Mesendoderm (in vitro differentiated cells): Measurements from ENCODE around the gene ST6GAL1.

Experiments
- DNase-seq: peaks from one replicate; pipeline ENCODE4 v3.0.0; 2013
- H2AK5ac ChIP-seq: 2 replicates; pipeline ENCODE4 v1.6.1; 2013; ENCODE audit warnings: low read length, inconsistent platforms
- H2BK120ac ChIP-seq: 2 replicates; pipeline ENCODE4 v1.6.1; 2013; ENCODE audit warnings: low read depth, mild to moderate bottlenecking, low read length, moderate library complexity, mixed read lengths
- H2BK15ac ChIP-seq: replicated peaks from 2 replicates; pipeline ENCODE4 v1.6.1; 2013; ENCODE audit warnings: low read depth, mild to moderate bottlenecking, moderate library complexity
- H2BK5ac ChIP-seq: 2 replicates; pipeline ENCODE4 v1.6.1; 2013; ENCODE audit warnings: low read length, inconsistent platforms
- H3K18ac ChIP-seq: 2 replicates; pipeline ENCODE4 v1.6.1; 2013; ENCODE audit warnings: mild to moderate bottlenecking, low read length, mixed read lengths
- H3K23ac ChIP-seq: one replicate; pipeline ENCODE4 v1.6.1; 2013; ENCODE audit warnings: low read length
- H3K27ac ChIP-seq: 2 replicates; pipeline ENCODE4 v1.5.1; 2013; ENCODE audit warnings: low read depth, mild to moderate bottlenecking, inconsistent platforms, low read length, moderate library complexity
- H3K27me3 ChIP-seq: 2 replicates; pipeline ENCODE4 v1.6.1; 2013; ENCODE audit warnings: low read length, control low read depth, mild to moderate bottlenecking, inconsistent platforms; ENCODE audit not compliant: insufficient read depth, poor library complexity
- H3K36me3 ChIP-seq: 2 replicates; pipeline ENCODE4 v1.6.1; 2013; ENCODE audit warnings: low read length, inconsistent platforms; ENCODE audit not compliant: control insufficient read depth, insufficient read depth
- H3K4ac ChIP-seq: one replicate; pipeline ENCODE4 v1.6.1; 2013; ENCODE audit warnings: low read depth, mild to moderate bottlenecking, low read length, moderate library complexity
- H3K4me1 ChIP-seq: 2 replicates; pipeline ENCODE4 v1.6.1; 2013; ENCODE audit warnings: low read depth, low read length, inconsistent platforms; ENCODE audit not compliant: control insufficient read depth
- H3K4me2 ChIP-seq: 2 replicates; pipeline ENCODE4 v1.6.1; 2013; ENCODE audit warnings: low read length
- H3K4me3 ChIP-seq: 2 replicates; pipeline ENCODE4 v1.5.1; 2013; ENCODE audit warnings: mild to moderate bottlenecking, low read length
- H3K56ac ChIP-seq: one replicate; pipeline ENCODE4 v1.6.1; 2013; ENCODE audit warnings: low read length
- H3K79me1 ChIP-seq: 2 replicates; pipeline ENCODE4 v1.6.1; 2013; ENCODE audit warnings: low read length, inconsistent platforms
- H3K79me2 ChIP-seq: 2 replicates; pipeline ENCODE4 v1.6.1; 2013; ENCODE audit warnings: mild to moderate bottlenecking, low read length; ENCODE audit not compliant: control insufficient read depth, insufficient read depth
- H3K9ac ChIP-seq: 2 replicates; pipeline ENCODE4 v1.6.1; 2013; ENCODE audit warnings: low read length, inconsistent platforms
- H4K5ac ChIP-seq: one replicate; pipeline ENCODE4 v1.6.1; 2013; ENCODE audit warnings: low read length
- H4K8ac ChIP-seq: one replicate; pipeline ENCODE4 v1.6.1; 2013; ENCODE audit warnings: low read depth, mild to moderate bottlenecking, control low read depth, low read length, moderate library complexity
- WGBS: extraction: QIAGEN DNeasy Blood & Tissue Kit; methylation state at CpG from one replicate; pipeline ENCODE4 v1.1.7; 2013; ENCODE audit warnings: low lambda C conversion rate, missing lambda C conversion rate; ENCODE audit not compliant: insufficient coverage; ENCODE audit errors: extremely low coverage; 5-methylcytosine and 5-hydroxymethylcytosine counted together

Gene ST6GAL1

GRCh38 chr3:187063286-187064121 lies 133.2 kb downstream of the ST6GAL1 start:
- peak; percentile 84 for DNase-seq
- Histone ChIP-seq H2AK5ac (no peak overlapping the region), H2BK5ac (peak overlapping the region; percentile 74), H3K4me2 (no peak overlapping the region), H3K4ac (no peak overlapping the region), H3K27me3 (no peaks in the 10 kb centered on the region), H3K4me3 (no peak overlapping the region), H3K56ac (peak overlapping the region; percentile 68), H3K27ac (peak overlapping the region; percentile 52), H3K36me3 (peaks cover 2% of the 10 kb centered on the region), H2BK15ac (no peak overlapping the region), H3K18ac (peak overlapping the region; percentile 94), H3K9ac (peak overlapping the region; percentile 13), H3K79me2 (no peaks in the 10 kb centered on the region), H3K79me1 (no peaks in the 10 kb centered on the region), H4K8ac (no peak overlapping the region), H4K5ac (no peak overlapping the region), H3K23ac (no peak overlapping the region), H3K4me1 (peaks cover 15% of the 10 kb centered on the region), H2BK120ac (no peak overlapping the region)
- no CpG with 5 or more reads among the region's 6 CpGs for WGBS

DNA sequence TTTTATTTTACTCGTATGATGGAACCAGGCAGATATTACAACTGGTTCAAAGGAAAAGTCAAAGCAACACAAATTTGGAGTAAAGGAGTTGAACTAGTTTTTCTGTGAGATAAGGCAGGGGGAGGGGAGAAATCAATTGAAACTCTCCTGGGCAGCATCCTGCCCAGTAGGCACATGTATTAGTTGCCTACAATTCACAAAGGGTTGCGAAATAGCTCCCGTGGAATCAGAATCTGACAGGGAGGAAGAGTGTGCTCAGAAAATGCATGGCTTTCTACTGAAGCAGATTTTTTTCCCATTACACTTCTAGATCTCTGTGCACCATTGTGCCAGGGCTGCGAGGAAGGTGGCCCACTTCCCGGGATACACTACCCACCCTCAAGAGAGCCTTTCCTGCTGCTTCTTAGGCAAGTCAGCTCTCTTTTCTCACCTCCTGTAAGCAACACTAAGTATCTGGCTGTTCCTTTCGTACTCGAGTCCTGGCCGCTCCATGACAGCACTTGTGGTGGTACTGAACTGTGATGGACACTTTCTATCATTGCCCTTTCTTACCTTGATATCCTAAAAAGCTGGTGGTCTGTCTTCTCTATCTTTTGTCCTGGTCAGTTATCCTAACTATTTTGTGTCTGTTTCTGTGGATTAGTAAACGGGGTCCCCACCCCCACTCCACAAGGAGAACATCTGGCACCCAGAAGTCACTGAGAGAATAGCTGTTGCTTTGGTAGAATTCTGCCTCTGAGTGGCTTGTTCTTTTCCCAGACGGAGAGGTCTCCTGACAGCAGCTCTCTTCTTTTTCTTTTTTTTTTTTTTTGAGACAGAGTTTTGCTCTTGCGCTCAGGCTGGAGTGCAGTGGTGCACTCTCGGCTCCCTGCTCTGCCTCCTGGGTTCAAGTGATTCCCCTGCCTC lies 134.1 kb downstream of the ST6GAL1 start:
- no peaks in the 10 kb centered on the region for H3K79me2 ChIP-seq
- H3K4me2 ChIP-seq, result no peak overlapping the region
- DNase-seq, result peak; percentile 55
- H3K9ac ChIP-seq, result peak overlapping the region; percentile 13
- WGBS, result no CpG with 5 or more reads among the region's 12 CpGs
- peak overlapping the region; percentile 67 for H3K56ac ChIP-seq
- no peak overlapping the region for H2BK15ac ChIP-seq
- H4K8ac ChIP-seq, result no peak overlapping the region
- no peak overlapping the region for H2AK5ac ChIP-seq
- H3K4ac ChIP-seq, result no peak overlapping the region
- H3K27ac ChIP-seq, result peak overlapping the region; percentile 15
- no peak overlapping the region for H2BK120ac ChIP-seq
- H4K5ac ChIP-seq, result no peak overlapping the region
- H2BK5ac ChIP-seq, result peak overlapping the region; percentile 58
- no peaks in the 10 kb centered on the region for H3K27me3 ChIP-seq
- peaks cover 15% of the 10 kb centered on the region for H3K4me1 ChIP-seq
- no peak overlapping the region for H3K18ac ChIP-seq
- H3K36me3 ChIP-seq, result no peaks in the 10 kb centered on the region
- no peak overlapping the region for H3K4me3 ChIP-seq
- H3K79me1 ChIP-seq, result no peaks in the 10 kb centered on the region
- H3K23ac ChIP-seq, result no peak overlapping the region

DNA sequence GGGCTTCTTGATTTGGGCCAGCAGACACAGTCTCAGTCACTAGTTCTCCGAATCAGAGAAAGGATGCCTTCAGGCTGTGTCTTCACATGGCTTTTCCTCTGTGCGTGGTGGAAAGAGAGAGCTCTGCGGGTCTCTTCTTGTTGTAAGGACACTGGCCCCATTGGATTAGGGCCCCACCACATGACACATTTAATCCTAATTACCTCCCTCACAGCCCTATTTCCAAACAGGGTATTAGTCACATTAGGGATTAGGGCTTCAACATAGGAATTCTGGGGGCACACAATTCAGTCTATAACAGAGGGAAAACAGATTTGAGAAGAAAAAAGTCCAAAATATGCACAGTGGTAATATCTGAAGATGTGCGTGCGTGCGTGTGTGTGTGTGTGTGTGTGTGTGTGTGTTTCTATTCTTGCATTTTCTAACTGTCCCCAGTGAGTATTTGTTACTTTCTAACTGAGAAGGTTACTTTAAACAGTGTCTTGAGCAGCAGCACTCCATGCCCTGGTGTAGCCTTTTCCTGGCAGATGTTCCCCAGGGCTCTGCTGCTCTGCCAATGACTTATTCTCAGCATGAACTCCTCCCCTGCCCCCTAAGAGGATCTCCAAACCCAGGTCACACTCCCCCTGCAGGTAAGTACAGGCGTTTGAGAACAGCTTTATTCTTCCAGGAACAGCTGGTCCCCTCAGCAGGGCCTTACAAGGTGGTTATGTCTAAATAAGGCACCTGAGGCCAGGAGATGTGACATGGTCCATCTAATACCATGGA lies 136.1 kb downstream of the ST6GAL1 start:
- no peaks in the 10 kb centered on the region for H3K27me3 ChIP-seq
- H3K4ac ChIP-seq, result no peak overlapping the region
- H4K5ac ChIP-seq, result no peak overlapping the region
- H3K4me1 ChIP-seq, result peaks cover 15% of the 10 kb centered on the region
- no peak overlapping the region for H3K23ac ChIP-seq
- no peak overlapping the region for H2BK120ac ChIP-seq
- H3K9ac ChIP-seq, result no peak overlapping the region
- no peak overlapping the region for H2BK5ac ChIP-seq
- peak; percentile 95 for DNase-seq
- no peak overlapping the region for H3K18ac ChIP-seq
- H2AK5ac ChIP-seq, result no peak overlapping the region
- H2BK15ac ChIP-seq, result no peak overlapping the region
- H3K4me3 ChIP-seq, result no peak overlapping the region
- H3K36me3 ChIP-seq, result no peaks in the 10 kb centered on the region
- no peak overlapping the region for H3K4me2 ChIP-seq
- no peaks in the 10 kb centered on the region for H3K79me1 ChIP-seq
- H3K27ac ChIP-seq, result no peak overlapping the region
- no peak overlapping the region for H3K56ac ChIP-seq
- WGBS, result no CpG with 5 or more reads among the region's 7 CpGs
- H3K79me2 ChIP-seq, result no peaks in the 10 kb centered on the region
- no peak overlapping the region for H4K8ac ChIP-seq

DNA sequence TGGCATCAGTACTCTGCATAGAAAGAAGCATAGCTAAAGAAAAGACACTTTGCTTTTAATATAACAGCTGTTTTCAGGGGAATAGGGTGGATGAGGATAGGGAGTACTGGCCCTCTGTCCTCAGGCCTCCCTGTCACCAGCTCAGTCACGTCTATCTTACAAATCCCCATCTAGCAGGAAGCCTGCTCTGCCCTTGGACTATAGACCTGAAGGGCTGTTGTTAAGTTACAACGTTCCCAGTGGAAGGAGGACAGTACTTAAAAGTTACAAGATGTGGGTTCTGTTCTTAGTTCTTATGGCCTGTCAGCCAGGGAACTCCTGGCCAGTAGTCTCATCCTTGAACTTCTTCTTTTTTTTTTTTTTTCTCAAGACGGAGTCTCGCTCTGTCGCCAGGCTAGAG lies 138.5 kb downstream of the ST6GAL1 start:
- no peak overlapping the region for H3K23ac ChIP-seq
- H3K79me2 ChIP-seq, result no peaks in the 10 kb centered on the region
- H3K4ac ChIP-seq, result no peak overlapping the region
- H3K56ac ChIP-seq, result no peak overlapping the region
- peaks cover 10% of the 10 kb centered on the region for H3K4me1 ChIP-seq
- H3K18ac ChIP-seq, result no peak overlapping the region
- no peak overlapping the region for H3K4me2 ChIP-seq
- no peak overlapping the region for H2BK120ac ChIP-seq
- H3K36me3 ChIP-seq, result no peaks in the 10 kb centered on the region
- no peak for DNase-seq
- no peak overlapping the region for H3K9ac ChIP-seq
- no peak overlapping the region for H3K27ac ChIP-seq
- no peak overlapping the region for H3K4me3 ChIP-seq
- H2AK5ac ChIP-seq, result no peak overlapping the region
- H4K5ac ChIP-seq, result no peak overlapping the region
- WGBS, result no CpG with 5 or more reads among the region's 5 CpGs
- H2BK5ac ChIP-seq, result no peak overlapping the region
- no peak overlapping the region for H2BK15ac ChIP-seq
- H4K8ac ChIP-seq, result no peak overlapping the region
- H3K79me1 ChIP-seq, result no peaks in the 10 kb centered on the region
- H3K27me3 ChIP-seq, result no peaks in the 10 kb centered on the region

- Histone ChIP-seq H2BK15ac (no peak overlapping the region), H3K79me1 (no peaks in the 10 kb centered on the region), H3K56ac (no peak overlapping the region), H3K18ac (no peak overlapping the region), H3K23ac (no peak overlapping the region), H2BK5ac (no peak overlapping the region), H3K4me2 (no peak overlapping the region), H3K36me3 (peaks cover 2% of the 10 kb centered on the region), H3K9ac (no peak overlapping the region), H3K27me3 (no peaks in the 10 kb centered on the region), H3K4me3 (no peak overlapping the region), H3K4me1 (peaks cover 2% of the 10 kb centered on the region), H3K27ac (no peak overlapping the region), H2AK5ac (no peak overlapping the region), H2BK120ac (no peak overlapping the region), H4K5ac (no peak overlapping the region), H3K4ac (no peak overlapping the region), H4K8ac (no peak overlapping the region), H3K79me2 (no peaks in the 10 kb centered on the region)
- DNase-seq, result no peak
- WGBS, result no CpG with 5 or more reads among the region's 7 CpGs
Measured at GRCh38 chr3:187069857-187070516, 139.7 kb downstream of the ST6GAL1 start.
